ENCODE measurements around the gene BTBD9. TPM values are rescaled to one million over a fixed set of nuclear protein-coding genes. Genes with fewer than 3 reads are reported as not detected.

Gene BTBD9
- total RNA-seq (2022) (12.5 and 15.6 TPM in 2 replicates), Bru-seq, nascent RNA (percentile 69 among the genes with signal in this experiment), BruChase-seq, experiment 1, labeled RNA remaining after a 6-hour chase (percentile 66 among the genes with signal in this experiment), BruChase-seq, experiment 2, labeled RNA remaining after a 2-hour chase (percentile 68 among the genes with signal in this experiment)
- long read RNA-seq, partial matches to known transcripts, result 1 of 2 reads
- long read RNA-seq, other reads (novel, unspliced or antisense), result 1 of 2 reads

GRCh38 chr6:38639498-38640215 lies at the start of gene BTBD9:
BTBD9 (minus strand) TSS chr6:38639929.
- Mint-ChIP-seq H3K27ac (ENCODE audit: low read depth, unreplicated experiment) (peak within 1 kb of the TSS; percentile 94), H3K9me3 (ENCODE audit: unreplicated experiment) (no peaks in the 10 kb centered on the region), H3K4me3 (ENCODE audit: unreplicated experiment) (peak within 1 kb of the TSS; percentile 86), H3K27me3 (ENCODE audit: insufficient read depth, unreplicated experiment) (no peaks in the 10 kb centered on the region), H3K36me3 (ENCODE audit: insufficient read depth, unreplicated experiment) (no peaks in the 10 kb centered on the region), H3K4me1 (ENCODE audit: insufficient read depth, unreplicated experiment) (peaks cover 18% of the 10 kb centered on the region)
- intact Hi-C loops (cut with micrococcal nuclease), result no loop called here
- no peak for TF ChIP-seq CTCF (IDR thresholded peaks at IDR 0.05; ENCODE audit: unreplicated experiment)
- peak; percentile 71 for DNase-seq (ENCODE audit: unreplicated experiment)
- ChIA-PET POLR2A (interaction anchor here (0.6 to 1.0 kb wide), 5 partner anchors 30 to 1009 kb away, joined by 3 to 5 read pairs (median 3); partner anchors contain the start of gene KCNK5), CTCF (interaction anchor here (0.7 kb wide), 2 partner anchors 70 to 1434 kb away, joined by 3 read pairs; no protein-coding TSS in a partner anchor)
- BruUV-seq (replicated peaks), result no TSS peak

- peaks cover 17% of the 10 kb centered on the region for H3K36me3 Mint-ChIP-seq (ENCODE audit: insufficient read depth, unreplicated experiment)
- ChIA-PET CTCF (interaction anchor here (0.5 kb wide), 1 partner anchor 135 kb away, joined by 3 read pairs; no protein-coding TSS in a partner anchor), POLR2A (interaction anchor here (0.6 to 0.7 kb wide), 2 partner anchors 10 to 65 kb away, joined by 3 to 6 read pairs; no protein-coding TSS in a partner anchor)
- no TSS peak for BruUV-seq (replicated peaks)
- no peak for TF ChIP-seq CTCF (IDR thresholded peaks at IDR 0.05; ENCODE audit: unreplicated experiment)
- no peak overlapping the region for H3K27ac Mint-ChIP-seq (ENCODE audit: low read depth, unreplicated experiment)
- peaks cover 10% of the 10 kb centered on the region for H3K4me1 Mint-ChIP-seq (ENCODE audit: insufficient read depth, unreplicated experiment)
- intact Hi-C loops (cut with micrococcal nuclease), result no loop called here
- no peak overlapping the region for H3K4me3 Mint-ChIP-seq (ENCODE audit: unreplicated experiment)
- no peaks in the 10 kb centered on the region for H3K9me3 Mint-ChIP-seq (ENCODE audit: unreplicated experiment)
- H3K27me3 Mint-ChIP-seq (ENCODE audit: insufficient read depth, unreplicated experiment), result no peaks in the 10 kb centered on the region
- no peak for DNase-seq (ENCODE audit: unreplicated experiment)
Observed at GRCh38 chr6:38688579-38689087, 48.9 kb upstream of the BTBD9 start.

- Mint-ChIP-seq H3K27me3 (ENCODE audit: insufficient read depth, unreplicated experiment) (no peaks in the 10 kb centered on the region), H3K4me1 (ENCODE audit: insufficient read depth, unreplicated experiment) (peaks cover 10% of the 10 kb centered on the region), H3K27ac (ENCODE audit: low read depth, unreplicated experiment) (no peak overlapping the region), H3K4me3 (ENCODE audit: unreplicated experiment) (no peak overlapping the region), H3K9me3 (ENCODE audit: unreplicated experiment) (no peaks in the 10 kb centered on the region), H3K36me3 (ENCODE audit: insufficient read depth, unreplicated experiment) (peaks cover 22% of the 10 kb centered on the region)
- no peak for TF ChIP-seq CTCF (IDR thresholded peaks at IDR 0.05; ENCODE audit: unreplicated experiment)
- DNase-seq (ENCODE audit: unreplicated experiment), result no peak
- ChIA-PET CTCF (no interaction called here), POLR2A (no interaction called here)
- no TSS peak for BruUV-seq (replicated peaks)
- intact Hi-C loops (cut with micrococcal nuclease), result no loop called here
Observed at GRCh38 chr6:38687549-38687948, 47.8 kb upstream of the BTBD9 start.

GRCh38 chr6:38687043-38687353 lies 47.3 kb upstream of the BTBD9 start:
- no peak overlapping the region for H3K4me3 Mint-ChIP-seq (ENCODE audit: unreplicated experiment)
- CTCF ChIA-PET, result interaction anchor here (0.7 to 1.4 kb wide), 2 partner anchors 13 to 14 kb away, joined by 3 to 8 read pairs; no protein-coding TSS in a partner anchor
- no peaks in the 10 kb centered on the region for H3K9me3 Mint-ChIP-seq (ENCODE audit: unreplicated experiment)
- no peak overlapping the region for H3K27ac Mint-ChIP-seq (ENCODE audit: low read depth, unreplicated experiment)
- peaks cover 10% of the 10 kb centered on the region for H3K4me1 Mint-ChIP-seq (ENCODE audit: insufficient read depth, unreplicated experiment)
- intact Hi-C loops (cut with micrococcal nuclease), result no loop called here
- H3K27me3 Mint-ChIP-seq (ENCODE audit: insufficient read depth, unreplicated experiment), result no peaks in the 10 kb centered on the region
- H3K36me3 Mint-ChIP-seq (ENCODE audit: insufficient read depth, unreplicated experiment), result peaks cover 23% of the 10 kb centered on the region
- TF ChIP-seq CTCF (IDR thresholded peaks at IDR 0.05; ENCODE audit: unreplicated experiment), result no peak
- BruUV-seq (replicated peaks), result no TSS peak
- POLR2A ChIA-PET, result no interaction called here
- DNase-seq (ENCODE audit: unreplicated experiment), result no peak
